ENCODE measurements around the gene ISY1.
"Not testable (repeated sequence)": the region's sequence is repeated elsewhere in the genome, so short reads cannot be mapped to it uniquely, and the experiment has no call there.

ISY1 gene

GRCh38 chr3:129160891-129161859, at the start of gene ISY1:
ISY1 (minus strand) TSS chr3:129161063; CDS start chr3:129160975, 88 bp downstream.
- peak; percentile 96 for DNase-seq (ENCODE audit: low spot score)

- DNase-seq (ENCODE audit: low spot score): no peak
Observed at GRCh38 chr3:129207479-129207878, 46.6 kb upstream of the ISY1 start.

GRCh38 chr3:129205109-129205832, 44.4 kb upstream of the ISY1 start:
- no peak for DNase-seq (ENCODE audit: low spot score)

- DNase-seq (ENCODE audit: low spot score): no peak
Observed at GRCh38 chr3:129204473-129204872, 43.6 kb upstream of the ISY1 start.

- DNase-seq (ENCODE audit: low spot score): no peak
Observed at GRCh38 chr3:129199366-129199765, 38.5 kb upstream of the ISY1 start.

GRCh38 chr3:129197321-129197720, 36.5 kb upstream of the ISY1 start:
- no peak for DNase-seq (ENCODE audit: low spot score)

- DNase-seq (ENCODE audit: low spot score): no peak
Observed at GRCh38 chr3:129196601-129197000, 35.7 kb upstream of the ISY1 start.

- DNase-seq (ENCODE audit: low spot score): peak; percentile 86
Observed at GRCh38 chr3:129195731-129196256, 34.9 kb upstream of the ISY1 start.

GRCh38 chr3:129189793-129190192, 28.9 kb upstream of the ISY1 start:
- DNase-seq (ENCODE audit: low spot score): not testable (repeated sequence)

GRCh38 chr3:129187857-129188256, 27.0 kb upstream of the ISY1 start:
- DNase-seq (ENCODE audit: low spot score): no peak

GRCh38 chr3:129185783-129186182, 24.9 kb upstream of the ISY1 start:
- DNase-seq (ENCODE audit: low spot score): no peak

- DNase-seq (ENCODE audit: low spot score): not testable (repeated sequence)
Observed at GRCh38 chr3:129184784-129185542, 24.1 kb upstream of the ISY1 start.

- peak; percentile 38 for DNase-seq (ENCODE audit: low spot score)
Observed at GRCh38 chr3:129184396-129184657, 23.5 kb upstream of the ISY1 start.

GRCh38 chr3:129183569-129184395, 22.9 kb upstream of the ISY1 start, which contains the start of gene CNBP:
CNBP (minus strand) TSS chr3:129183896; CDS start chr3:129171757, 12,139 bp downstream.
- peak; percentile 96 for DNase-seq (ENCODE audit: low spot score)

GRCh38 chr3:129182390-129183185, 21.7 kb upstream of the ISY1 start:
- peak; percentile 22 for DNase-seq (ENCODE audit: low spot score)

GRCh38 chr3:129181819-129182218, 21.0 kb upstream of the ISY1 start:
- DNase-seq (ENCODE audit: low spot score): no peak

GRCh38 chr3:129180461-129180860, 19.6 kb upstream of the ISY1 start:
- DNase-seq (ENCODE audit: low spot score): no peak

GRCh38 chr3:129176051-129176450, 15.2 kb upstream of the ISY1 start:
- no peak for DNase-seq (ENCODE audit: low spot score)

- DNase-seq (ENCODE audit: low spot score): no peak
Observed at GRCh38 chr3:129173725-129174124, 12.9 kb upstream of the ISY1 start.

GRCh38 chr3:129173206-129173605, 12.3 kb upstream of the ISY1 start:
- DNase-seq (ENCODE audit: low spot score): no peak

Data from kidney tubule cell (primary cell).